Calu3 (cell line): ENCODE measurements around the gene SPATA13. TPM values are rescaled to one million over a fixed set of nuclear protein-coding genes. Genes with fewer than 3 reads are reported as not detected.

Source experiments
- BruUV-seq: library from RNA; stranded (reverse); fragments of 400-500 nt; replicated peaks from 2 replicates; lab custom pipeline; 2021; lab: Mats Ljungman, UMichigan
- CTCF ChIA-PET: fragments of 300-600 bp; sonication (Branson Sonifier 250); formaldehyde crosslinking; loops from one replicate; lab custom pipeline; 2022; ENCODE audit warnings: antibody characterized with exemption; lab: Charles Lee
- DNase-seq: peaks from one replicate; pipeline ENCODE4 v3.0.0; 2022
- H3K27ac Mint-ChIP-seq: one replicate; pipeline ENCODE4 v1.8.0; 2022; ENCODE audit warnings: mixed read lengths; ENCODE audit not compliant: unreplicated experiment
- H3K27me3 Mint-ChIP-seq: one replicate; pipeline ENCODE4 v1.8.0; 2022; ENCODE audit warnings: mixed read lengths; ENCODE audit not compliant: unreplicated experiment
- H3K36me3 Mint-ChIP-seq: one replicate; pipeline ENCODE4 v1.8.0; 2022; ENCODE audit warnings: mild to moderate bottlenecking, moderate library complexity, mixed read lengths; ENCODE audit not compliant: insufficient read depth, unreplicated experiment
- H3K4me1 Mint-ChIP-seq: one replicate; pipeline ENCODE4 v1.8.0; 2022; ENCODE audit warnings: mild to moderate bottlenecking, low read depth, mixed read lengths; ENCODE audit not compliant: unreplicated experiment
- H3K4me3 Mint-ChIP-seq: one replicate; pipeline ENCODE4 v1.8.0; 2022; ENCODE audit warnings: mild to moderate bottlenecking, low read depth, moderate library complexity, mixed read lengths; ENCODE audit not compliant: unreplicated experiment
- H3K9me3 Mint-ChIP-seq: one replicate; pipeline ENCODE4 v1.8.0; 2022; ENCODE audit warnings: low read depth, mixed read lengths; ENCODE audit not compliant: unreplicated experiment
- CTCF ChIP-seq: fragments of 200-600 bp; IDR thresholded peaks from one replicate; pipeline ENCODE4 v1.8.0; 2022; ENCODE audit warnings: antibody characterized with exemption; ENCODE audit not compliant: unreplicated experiment
- intact Hi-C: fragments of 100-400 bp; cut with micrococcal nuclease; formaldehyde crosslinking; loops from one replicate; pipeline ENCODE4 v1.10.0; 2022; ENCODE audit not compliant: unreplicated experiment
- total RNA-seq: library from RNA; stranded (reverse); gene quantifications from 2 replicates; pipeline ENCODE4 v1.2.3, GENCODE V29; 2022

The SPATA13 gene
- total RNA-seq, 1 experiment from 2014 or later, result 33.8 TPM

DNA sequence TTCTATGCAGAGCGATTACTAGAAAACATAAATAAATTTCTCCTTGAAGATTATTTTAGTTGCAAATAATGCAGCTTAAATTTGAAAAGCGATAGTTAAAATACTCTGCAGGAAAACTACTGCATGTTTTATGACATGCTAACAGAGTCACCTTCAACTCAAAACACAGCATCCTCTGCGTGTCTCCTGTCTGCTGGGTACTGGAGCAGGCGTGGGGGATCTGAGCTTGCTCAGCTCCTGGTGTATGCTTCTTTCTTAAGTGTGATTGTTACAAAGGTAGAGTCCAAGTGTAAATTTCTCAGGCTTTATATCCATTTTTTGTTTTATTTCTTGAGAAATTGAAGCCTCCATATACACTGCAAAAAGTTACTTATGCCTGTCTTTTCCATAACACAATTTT is 15.3 kb downstream of the SPATA13 start:
- Mint-ChIP-seq H3K4me3 (no peak overlapping the region), H3K9me3 (no peaks in the 10 kb centered on the region), H3K4me1 (peaks cover 28% of the 10 kb centered on the region), H3K36me3 (peaks cover 3% of the 10 kb centered on the region), H3K27me3 (no peaks in the 10 kb centered on the region), H3K27ac (no peak overlapping the region)
- BruUV-seq, result no TSS peak
- intact Hi-C loops, result no loop called here
- CTCF ChIA-PET, result interaction anchor here (1.1 kb wide), 1 partner anchor 10 kb away, joined by 3 read pairs; no protein-coding TSS in a partner anchor
- DNase-seq, result no peak
- no peak for TF ChIP-seq CTCF

GRCh38 chr13:24176351-24177101 is 16.0 kb downstream of the SPATA13 start:
- no peak for DNase-seq
- Mint-ChIP-seq H3K27ac (no peak overlapping the region), H3K9me3 (no peaks in the 10 kb centered on the region), H3K36me3 (no peaks in the 10 kb centered on the region), H3K4me1 (peaks cover 28% of the 10 kb centered on the region), H3K4me3 (no peak overlapping the region), H3K27me3 (no peaks in the 10 kb centered on the region)
- CTCF ChIA-PET, result interaction anchor here (1.1 kb wide), 1 partner anchor 11 kb away, joined by 3 read pairs; no protein-coding TSS in a partner anchor
- no TSS peak for BruUV-seq
- intact Hi-C loops, result no loop called here
- TF ChIP-seq CTCF, result no peak

DNA sequence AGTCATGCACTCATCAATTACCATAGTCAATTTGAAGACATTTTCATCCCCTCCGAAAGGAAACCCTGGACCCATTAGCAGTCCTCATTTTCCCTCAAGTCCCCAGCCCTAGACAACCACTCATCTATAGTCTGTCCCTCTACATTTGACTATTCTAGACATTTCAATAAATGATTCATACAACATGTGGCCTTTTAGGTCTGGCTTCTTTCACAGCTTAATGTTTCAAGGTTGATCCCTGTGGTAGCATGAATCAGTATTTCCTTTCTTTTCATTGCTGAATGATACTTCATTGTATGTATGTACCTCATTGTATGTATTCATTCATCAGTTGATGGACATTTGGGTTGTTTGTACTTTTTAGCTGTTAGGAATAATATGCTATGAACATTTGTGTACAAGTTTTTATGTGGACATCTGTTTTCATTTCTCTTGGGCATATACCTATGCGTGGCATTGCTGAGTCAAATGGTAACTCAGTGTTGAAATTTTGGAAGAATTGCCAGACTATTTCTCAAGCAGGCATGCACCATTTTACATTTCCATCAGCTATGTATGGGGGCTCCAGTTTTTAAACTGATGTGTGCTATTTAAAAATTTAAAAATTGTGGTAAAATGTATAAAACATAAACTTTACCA is 18.4 kb downstream of the SPATA13 start:
- H3K27ac Mint-ChIP-seq, result peak overlapping the region; percentile 14
- CTCF ChIA-PET, result no interaction called here
- no TSS peak for BruUV-seq

DNA sequence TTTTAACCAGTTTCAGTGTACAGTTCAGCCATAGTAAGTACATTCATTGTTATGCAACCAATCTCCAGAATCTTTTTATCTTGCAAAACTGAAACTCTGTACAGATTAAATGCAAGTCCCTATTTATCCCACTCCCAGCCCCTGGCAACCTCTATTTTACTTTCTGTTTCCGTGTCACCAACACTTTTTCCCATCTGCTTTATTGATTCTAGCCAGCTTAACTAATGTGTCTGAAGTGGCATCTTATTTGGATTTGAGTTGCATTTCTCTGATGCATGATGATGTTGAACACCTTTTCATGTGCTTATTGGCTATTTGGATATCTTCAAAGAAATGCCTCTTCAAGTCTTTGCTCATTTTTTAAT is 18.9 kb downstream of the SPATA13 start:
- CTCF ChIA-PET, result no interaction called here
- BruUV-seq, result no TSS peak
- no peak for DNase-seq
- TF ChIP-seq CTCF, result no peak
- peaks cover 57% of the 10 kb centered on the region for H3K4me1 Mint-ChIP-seq
- H3K9me3 Mint-ChIP-seq, result peaks cover 2% of the 10 kb centered on the region
- intact Hi-C loops, result no loop called here
- no peak overlapping the region for H3K4me3 Mint-ChIP-seq
- peaks cover 14% of the 10 kb centered on the region for H3K36me3 Mint-ChIP-seq
- H3K27ac Mint-ChIP-seq, result no peak overlapping the region
- no peaks in the 10 kb centered on the region for H3K27me3 Mint-ChIP-seq

More for the DNA sequence above, 18.4 kb downstream of the SPATA13 start:
- Mint-ChIP-seq H3K9me3 (peaks cover 2% of the 10 kb centered on the region), H3K27me3 (no peaks in the 10 kb centered on the region), H3K4me3 (no peak overlapping the region), H3K36me3 (peaks cover 10% of the 10 kb centered on the region), H3K4me1 (peaks cover 52% of the 10 kb centered on the region)
- DNase-seq, result no peak
- no peak for TF ChIP-seq CTCF
- intact Hi-C loops, result no loop called here
